C4-2B (cell line): Measurements from ENCODE around the gene SRRM4.

ENCODE experiments used
- ZFX ChIP-seq: fragments of 450-650 bp; IDR thresholded peaks from 2 replicates; pipeline ENCODE4 v1.6.1; 2017
- TF ChIP-seq, protein P1 (sequence below): fragments of 450-650 bp; conservative IDR thresholded peaks from 2 replicates; pipeline ENCODE4 v1.5.1; 2017; ENCODE audit warnings: mild to moderate bottlenecking

DNA sequence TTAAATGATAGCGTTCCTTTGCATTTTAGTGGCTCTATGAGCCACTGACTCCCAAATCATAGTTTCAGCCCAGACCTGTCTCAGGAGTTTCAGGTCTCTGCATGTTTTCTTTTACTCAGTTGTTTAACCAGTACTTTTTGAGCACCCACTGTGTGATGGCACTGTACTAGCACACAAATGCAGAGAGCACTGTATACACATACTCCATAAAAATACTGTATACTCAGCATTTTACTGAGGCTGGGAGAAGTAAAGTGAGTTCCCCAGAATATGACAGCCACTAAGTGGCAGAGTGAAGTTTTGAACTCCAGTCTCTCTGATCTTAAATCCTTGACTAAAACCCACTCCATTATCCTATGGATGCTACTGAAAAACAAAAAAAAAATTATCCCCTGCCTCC is 121.4 kb downstream of the SRRM4 start:
- TF ChIP-seq, protein P1, sequence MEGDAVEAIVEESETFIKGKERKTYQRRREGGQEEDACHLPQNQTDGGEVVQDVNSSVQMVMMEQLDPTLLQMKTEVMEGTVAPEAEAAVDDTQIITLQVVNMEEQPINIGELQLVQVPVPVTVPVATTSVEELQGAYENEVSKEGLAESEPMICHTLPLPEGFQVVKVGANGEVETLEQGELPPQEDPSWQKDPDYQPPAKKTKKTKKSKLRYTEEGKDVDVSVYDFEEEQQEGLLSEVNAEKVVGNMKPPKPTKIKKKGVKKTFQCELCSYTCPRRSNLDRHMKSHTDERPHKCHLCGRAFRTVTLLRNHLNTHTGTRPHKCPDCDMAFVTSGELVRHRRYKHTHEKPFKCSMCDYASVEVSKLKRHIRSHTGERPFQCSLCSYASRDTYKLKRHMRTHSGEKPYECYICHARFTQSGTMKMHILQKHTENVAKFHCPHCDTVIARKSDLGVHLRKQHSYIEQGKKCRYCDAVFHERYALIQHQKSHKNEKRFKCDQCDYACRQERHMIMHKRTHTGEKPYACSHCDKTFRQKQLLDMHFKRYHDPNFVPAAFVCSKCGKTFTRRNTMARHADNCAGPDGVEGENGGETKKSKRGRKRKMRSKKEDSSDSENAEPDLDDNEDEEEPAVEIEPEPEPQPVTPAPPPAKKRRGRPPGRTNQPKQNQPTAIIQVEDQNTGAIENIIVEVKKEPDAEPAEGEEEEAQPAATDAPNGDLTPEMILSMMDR = no peak
- TF ChIP-seq ZFX = no peak
